H1 (cell line): ENCODE results near the gene SLC6A19. TPM values are rescaled to one million over a fixed set of nuclear protein-coding genes. Genes with fewer than 3 reads are reported as not detected.

Experiments used
- CTCF ChIA-PET: fragments of 300-600 bp; sonication (Branson Sonifier 250); formaldehyde crosslinking; loops from one replicate; lab custom pipeline; 2021; ENCODE audit not compliant: partially characterized antibody; lab: Charles Lee
- POLR2A ChIA-PET: fragments of 300-600 bp; sonication (Branson Sonifier 250); formaldehyde crosslinking; loops from one replicate; lab custom pipeline; 2021; ENCODE audit warnings: inconsistent platforms; ENCODE audit not compliant: partially characterized antibody; lab: Charles Lee
- DNase-seq, 2 experiments: peaks; one replicate each; pipeline versions ENCODE4 v3.0.0 to v3.0.0-alpha.2; 2010 to 2022; ENCODE audit warnings: low spot score in 2 of 2, low read depth in 1 of 2, mixed read lengths in 1 of 2
- FAIRE-seq: peaks from 2 replicates; lab custom pipeline; 2011; peaks lifted over from hg19 to GRCh38; lab: Jason Lieb, UNC
- H2AFZ ChIP-seq: 2 replicates; pipeline ENCODE4 v1.8.1; 2012; ENCODE audit warnings: low read length, inconsistent platforms
- H2AK5ac ChIP-seq: 2 replicates; pipeline ENCODE4 v1.6.1; 2013; ENCODE audit warnings: low read depth, low read length
- H2BK120ac ChIP-seq: replicated peaks from 2 replicates; pipeline ENCODE3; 2013; ENCODE audit warnings: low read depth, low read length, inconsistent platforms
- H2BK12ac ChIP-seq: 2 replicates; pipeline ENCODE4 v1.6.1; 2013; ENCODE audit warnings: low read depth, low read length
- H2BK15ac ChIP-seq: 2 replicates; pipeline ENCODE4 v1.6.1; 2013; ENCODE audit warnings: low read length
- H2BK20ac ChIP-seq: 2 replicates; pipeline ENCODE4 v1.6.1; 2013; ENCODE audit warnings: low read length
- H2BK5ac ChIP-seq: 2 replicates; pipeline ENCODE4 v1.6.1; 2013; ENCODE audit warnings: low read depth, low read length
- H3K14ac ChIP-seq: 2 replicates; pipeline ENCODE4 v1.6.1; 2013; ENCODE audit warnings: inconsistent platforms; ENCODE audit not compliant: insufficient read length
- H3K18ac ChIP-seq: 2 replicates; pipeline ENCODE4 v1.6.1; 2013; ENCODE audit warnings: low read length; ENCODE audit errors: extremely low read depth
- H3K23ac ChIP-seq: 2 replicates; pipeline ENCODE4 v1.6.1; 2013; ENCODE audit warnings: inconsistent platforms; ENCODE audit not compliant: insufficient read length
- H3K23me2 ChIP-seq: 2 replicates; pipeline ENCODE4 v1.6.1; 2013; ENCODE audit warnings: low read depth, low read length
- H3K27ac ChIP-seq: 2 replicates; pipeline ENCODE4 v1.6.1; 2011; ENCODE audit warnings: low read depth, low read length, inconsistent platforms
- H3K27me3 ChIP-seq, 4 experiments: replicated peaks in 1 of 4; 1 replicate in 1 of 4; 2 replicates in 3 of 4; pipeline versions ENCODE4 v1.6.1 to v1.8.1; 2011 to 2013; ENCODE audit warnings: low read length in 3 of 4, mild to moderate bottlenecking in 3 of 4, inconsistent platforms in 2 of 4, mixed read lengths in 2 of 4, moderate library complexity in 1 of 4; ENCODE audit not compliant: control insufficient read depth in 3 of 4, insufficient read depth in 3 of 4; ENCODE audit errors: extremely low read depth in 1 of 4
- H3K36me3 ChIP-seq, 4 experiments: 2 replicates each; pipeline versions ENCODE4 v1.6.1 to v1.8.1; 2011 to 2013; ENCODE audit warnings: mild to moderate bottlenecking in 4 of 4, low read length in 3 of 4, moderate library complexity in 2 of 4, control low read depth in 1 of 4, inconsistent platforms in 1 of 4; ENCODE audit not compliant: insufficient read depth in 4 of 4, control insufficient read depth in 2 of 4
- H3K4ac ChIP-seq: replicated peaks from 2 replicates; pipeline ENCODE3; 2013; ENCODE audit warnings: low read length, low read depth, mixed read lengths, inconsistent platforms; ENCODE audit not compliant: insufficient read length
- H3K4me1 ChIP-seq, 4 experiments: replicated peaks in 1 of 4; 1 replicate in 1 of 4; 2 replicates in 3 of 4; pipeline versions ENCODE4 v1.6.1 to v1.8.1; 2011 to 2013; ENCODE audit warnings: low read length in 3 of 4, inconsistent platforms in 2 of 4, mixed read lengths in 1 of 4; ENCODE audit not compliant: insufficient read depth in 4 of 4, control insufficient read depth in 3 of 4
- H3K4me2 ChIP-seq, 2 experiments: 2 replicates each; pipeline versions ENCODE4 v1.6.1 to v1.8.1; 2011 to 2013; ENCODE audit warnings: low read depth in 2 of 2, low read length in 2 of 2, control low read depth in 1 of 2, inconsistent platforms in 1 of 2, mild to moderate bottlenecking in 1 of 2; ENCODE audit not compliant: insufficient read depth in 1 of 2
- H3K4me3 ChIP-seq, 4 experiments: fragments of 200-600, 300-600 bp in 1 of 4; sonication (generic), shearing (Covaris generic), sonication (Bioruptor Twin) in 1 of 4; 2 replicates each; pipeline versions ENCODE4 v1.5.1 to v1.8.1; 2011 to 2016; ENCODE audit warnings: low read length in 4 of 4, low read depth in 3 of 4, control low read depth in 2 of 4, inconsistent platforms in 2 of 4, mild to moderate bottlenecking in 2 of 4, mixed read lengths in 1 of 4, moderate library complexity in 1 of 4; ENCODE audit not compliant: insufficient read depth in 2 of 4; ENCODE audit errors: extremely low read depth in 1 of 4
- H3K56ac ChIP-seq: replicated peaks from 2 replicates; pipeline ENCODE3; 2013; ENCODE audit warnings: low read depth, mild to moderate bottlenecking, mixed read lengths, low read length, inconsistent platforms; ENCODE audit not compliant: insufficient read length
- H3K79me1 ChIP-seq: 2 replicates; pipeline ENCODE4 v1.6.1; 2013; ENCODE audit warnings: low read depth, low read length, control low read depth
- H3K79me2 ChIP-seq, 2 experiments: 2 replicates each; pipeline versions ENCODE4 v1.6.1 to v1.8.1; 2012 to 2013; ENCODE audit warnings: low read length in 2 of 2, mild to moderate bottlenecking in 2 of 2, inconsistent platforms in 1 of 2; ENCODE audit not compliant: insufficient read depth in 2 of 2, control insufficient read depth in 1 of 2
- H3K9ac ChIP-seq, 4 experiments: replicated peaks in 1 of 4; 1 replicate in 1 of 4; 2 replicates in 3 of 4; pipeline versions ENCODE4 v1.6.1 to v1.8.1; 2011 to 2013; ENCODE audit warnings: low read depth in 3 of 4, low read length in 3 of 4, control low read depth in 2 of 4, mild to moderate bottlenecking in 2 of 4, moderate library complexity in 2 of 4, inconsistent platforms in 1 of 4; ENCODE audit errors: extremely low read depth in 1 of 4
- H3K9me3 ChIP-seq, 2 experiments: 2 replicates each; pipeline versions ENCODE4 v1.6.1 to v1.8.1; 2012 to 2013; ENCODE audit warnings: mild to moderate bottlenecking in 2 of 2, moderate library complexity in 2 of 2, control low read depth in 1 of 2, inconsistent platforms in 1 of 2, low read depth in 1 of 2, low read length in 1 of 2, mixed read lengths in 1 of 2; ENCODE audit not compliant: insufficient read depth in 2 of 2
- H4K20me1 ChIP-seq, 2 experiments: replicated peaks in 1 of 2; 2 replicates each; pipeline versions ENCODE3 to v1.8.1; 2011 to 2013; ENCODE audit warnings: inconsistent platforms in 2 of 2, low read length in 2 of 2, mild to moderate bottlenecking in 1 of 2; ENCODE audit not compliant: insufficient read depth in 2 of 2, control insufficient read depth in 1 of 2
- H4K5ac ChIP-seq: 2 replicates; pipeline ENCODE4 v1.6.1; 2013; ENCODE audit warnings: low read length, low read depth, mixed read lengths, inconsistent platforms; ENCODE audit not compliant: insufficient read length
- H4K8ac ChIP-seq: 2 replicates; pipeline ENCODE4 v1.8.0; 2013; ENCODE audit warnings: mild to moderate bottlenecking, moderate library complexity, low read length, inconsistent platforms; ENCODE audit not compliant: insufficient read depth; ENCODE audit errors: extremely low read depth
- H4K91ac ChIP-seq: replicated peaks from 2 replicates; pipeline ENCODE3; 2013; ENCODE audit warnings: low read length, mixed read lengths, inconsistent platforms; ENCODE audit not compliant: insufficient read length
- ASH2L ChIP-seq: fragments of 200-600, 300-600 bp; sonication (generic); IDR thresholded peaks from one replicate; pipeline ENCODE4 v1.7.1; 2017; ENCODE audit warnings: low read length
- BRCA1 ChIP-seq: IDR thresholded peaks from 2 replicates; pipeline ENCODE4 v1.6.1; 2012; ENCODE audit warnings: low read depth, low read length, improper control_type of control experiment
- E2F6 ChIP-seq: IDR thresholded peaks from 2 replicates; pipeline ENCODE4 v1.6.1; 2012; ENCODE audit warnings: inconsistent platforms
- FOSL1 ChIP-seq: IDR thresholded peaks from 2 replicates; pipeline ENCODE4 v1.6.1; 2011; ENCODE audit warnings: mild to moderate bottlenecking, low read depth, low read length, moderate library complexity; ENCODE audit not compliant: insufficient read depth
- JUN ChIP-seq: IDR thresholded peaks from 2 replicates; pipeline ENCODE4 v1.6.1; 2011; ENCODE audit warnings: low read depth, mild to moderate bottlenecking, improper control_type of control experiment, low read length
- RAD21 ChIP-seq, 2 experiments: IDR thresholded peaks in 1 of 2; conservative IDR thresholded peaks in 1 of 2; 2 replicates each; pipeline ENCODE4 v1.6.1; 2011; ENCODE audit warnings: low read depth in 2 of 2, low read length in 2 of 2, improper control_type of control experiment in 1 of 2, inconsistent platforms in 1 of 2, mild to moderate bottlenecking in 1 of 2, moderate library complexity in 1 of 2
- SIX5 ChIP-seq: IDR thresholded peaks from 2 replicates; pipeline ENCODE4 v1.6.1; 2011; ENCODE audit warnings: mild to moderate bottlenecking, low read depth, low read length
- SP2 ChIP-seq: IDR thresholded peaks from 2 replicates; pipeline ENCODE4 v1.6.1; 2012; ENCODE audit warnings: mild to moderate bottlenecking, low read length, inconsistent platforms
- SP4 ChIP-seq: IDR thresholded peaks from 2 replicates; pipeline ENCODE4 v1.6.1; 2012; ENCODE audit warnings: low read length, inconsistent platforms
- TAF7 ChIP-seq: optimal IDR thresholded peaks from 2 replicates; pipeline ENCODE3; 2011; ENCODE audit warnings: low read depth, mild to moderate bottlenecking, inconsistent platforms, low read length, moderate library complexity, borderline replicate concordance
- WGBS, 2 experiments: shearing (Covaris generic) in 1 of 2; methylation state at CpG; one replicate each; pipeline versions ENCODE4 v1.1.6 to v1.1.7; 2013 to 2015; ENCODE audit warnings: low lambda C conversion rate in 2 of 2, mixed read lengths in 2 of 2, inconsistent platforms in 1 of 2, low coverage in 1 of 2, missing lambda C conversion rate in 1 of 2; ENCODE audit not compliant: insufficient replicate concordance in 2 of 2, insufficient coverage in 1 of 2, insufficient read length in 1 of 2; ENCODE audit errors: extremely low coverage in 1 of 2, missing lambda C conversion rate in 1 of 2; 5-methylcytosine and 5-hydroxymethylcytosine counted together
- polyA plus RNA-seq, 7 experiments: library from polyadenylated mRNA; depleted of rRNA in 3 of 7; stranded (reverse) in 5 of 7; unstranded in 2 of 7; fragments of >200 nt in 5 of 7; fragments of 200-250 nt in 2 of 7; gene quantifications; 1 replicate in 5 of 7; 2 replicates in 1 of 7; 4 replicates in 1 of 7; pipeline versions ENCODE4 v1.2.1 to v1.2.3, GENCODE V29; 2011 to 2013; ENCODE audit warnings: missing spikeins in 2 of 7, mixed read lengths in 2 of 7
- total RNA-seq: library from RNA; stranded (reverse); fragmentation: NEBNext Ultra II Directional; extraction: Animal tissue kit (Norgen Biotek cat#: 25700); gene quantifications from 2 replicates; pipeline ENCODE4 v1.2.1, GENCODE V29; 2021
- TF ChIP-seq, protein P1 (sequence below), 3 experiments: IDR thresholded peaks; 1 replicate in 2 of 3; 2 replicates in 1 of 3; pipeline versions ENCODE4 v1.5.1 to v1.6.1; 2011; ENCODE audit warnings: low read length in 3 of 3, mild to moderate bottlenecking in 3 of 3, inconsistent platforms in 2 of 3, low read depth in 1 of 3, moderate library complexity in 1 of 3; ENCODE audit not compliant: insufficient read depth in 1 of 3; ENCODE audit errors: control extremely low read depth in 1 of 3

SLC6A19 gene
- total and polyA plus RNA-seq, 2 of the 8 experiments (the other 6 are each of a cell fraction or from before 2014, with no cell fraction given): 0.02 TPM; not detected in 1

- peaks cover 7 to 11% of the 10 kb centered on the region in 2 experiments for H4K20me1 ChIP-seq
- no peak overlapping the region for H2BK5ac ChIP-seq
- no peak overlapping the region for H2BK12ac ChIP-seq
- no peak overlapping the region for H2BK120ac ChIP-seq
- no peak overlapping the region for H3K14ac ChIP-seq
- no peak overlapping the region for H3K4me3 ChIP-seq
- DNase-seq (peak in 1 of 2 experiments; percentile 46), FAIRE-seq (no peak)
- H2BK20ac ChIP-seq: no peak overlapping the region
- no peak overlapping the region for H4K91ac ChIP-seq
- no peak overlapping the region for H3K23ac ChIP-seq
- H3K4me1 ChIP-seq: peaks cover 0 to 9% (median under 1%) of the 10 kb centered on the region in 4 experiments; a peak in 5 of 7 replicates
- H4K8ac ChIP-seq: no peak overlapping the region
- no peak overlapping the region for H3K56ac ChIP-seq
- POLR2A ChIA-PET: no interaction called here
- WGBS, 2 experiments: 86% methylated on average over 7 of the region's 10 CpGs; no CpG with 5 or more reads in 1 of the 2 experiments
- H2AFZ ChIP-seq: no peak overlapping the region
- no peaks in the 10 kb centered on the region for H3K79me2 ChIP-seq
- H3K27me3 ChIP-seq: no peaks in the 10 kb centered on the region; a peak in 1 of 7 replicates
- peaks cover 2% of the 10 kb centered on the region; the same call in 1 of the 2 replicates for H3K23me2 ChIP-seq
- CTCF ChIA-PET: no interaction called here
- no peak overlapping the region for H3K18ac ChIP-seq
- no peak overlapping the region for H3K4ac ChIP-seq
- H3K9me3 ChIP-seq: no peaks in the 10 kb centered on the region
- H2BK15ac ChIP-seq: no peak overlapping the region
- no peak overlapping the region for H3K9ac ChIP-seq
- H2AK5ac ChIP-seq: no peak overlapping the region
- H4K5ac ChIP-seq: no peak overlapping the region
- no peak overlapping the region for H3K27ac ChIP-seq
- H3K79me1 ChIP-seq: no peaks in the 10 kb centered on the region
- H3K36me3 ChIP-seq: no peaks in the 10 kb centered on the region
- H3K4me2 ChIP-seq: no peak overlapping the region
- TF ChIP-seq JUN (no peak), SP4 (no peak), E2F6 (no peak), ASH2L (no peak), FOSL1 (no peak), TAF7 (no peak), BRCA1 (no peak), SP2 (no peak), SIX5 (no peak), RAD21 (IDR thresholded peaks at IDR 0.05 in 1 of 2, conservative IDR thresholded peaks at IDR 0.05 in 1 of 2; ENCODE audit: low read depth in 2 of 2, low read length in 2 of 2) (peak; percentile 50 to 64)
- TF ChIP-seq, protein P1, sequence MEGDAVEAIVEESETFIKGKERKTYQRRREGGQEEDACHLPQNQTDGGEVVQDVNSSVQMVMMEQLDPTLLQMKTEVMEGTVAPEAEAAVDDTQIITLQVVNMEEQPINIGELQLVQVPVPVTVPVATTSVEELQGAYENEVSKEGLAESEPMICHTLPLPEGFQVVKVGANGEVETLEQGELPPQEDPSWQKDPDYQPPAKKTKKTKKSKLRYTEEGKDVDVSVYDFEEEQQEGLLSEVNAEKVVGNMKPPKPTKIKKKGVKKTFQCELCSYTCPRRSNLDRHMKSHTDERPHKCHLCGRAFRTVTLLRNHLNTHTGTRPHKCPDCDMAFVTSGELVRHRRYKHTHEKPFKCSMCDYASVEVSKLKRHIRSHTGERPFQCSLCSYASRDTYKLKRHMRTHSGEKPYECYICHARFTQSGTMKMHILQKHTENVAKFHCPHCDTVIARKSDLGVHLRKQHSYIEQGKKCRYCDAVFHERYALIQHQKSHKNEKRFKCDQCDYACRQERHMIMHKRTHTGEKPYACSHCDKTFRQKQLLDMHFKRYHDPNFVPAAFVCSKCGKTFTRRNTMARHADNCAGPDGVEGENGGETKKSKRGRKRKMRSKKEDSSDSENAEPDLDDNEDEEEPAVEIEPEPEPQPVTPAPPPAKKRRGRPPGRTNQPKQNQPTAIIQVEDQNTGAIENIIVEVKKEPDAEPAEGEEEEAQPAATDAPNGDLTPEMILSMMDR (IDR thresholded peaks at IDR 0.05; ENCODE audit: control extremely low read depth in 1 of 3, insufficient read depth in 1 of 3, low read depth in 1 of 3, low read length in 3 of 3): peak in 2 of 3 experiments; percentile 27 to 39; a peak in 2 of 4 replicates
Observed at GRCh38 chr5:1244976-1245375, 43.6 kb downstream of the SLC6A19 start.
